Sigmoid colon (tissue), 3 donors: ENCODE results near the gene CXCR2.
"Not testable (repeated sequence)": the region's sequence is repeated elsewhere in the genome, so short reads cannot be mapped to it uniquely, and the experiment has no call there.

Experiments
- CTCF ChIP-seq, 4 experiments: fragments of 450-650 bp in 3 of 4; fragments of 200-600 bp in 1 of 4; IDR thresholded peaks; one replicate each; pipeline ENCODE4 v1.5.1; 2016 to 2019; ENCODE audit warnings: antibody characterized with exemption in 4 of 4, mild to moderate bottlenecking in 3 of 4, moderate library complexity in 2 of 4
- POLR2A ChIP-seq, 2 donors: fragments of 450-650 bp; IDR thresholded peaks; one replicate each; pipeline ENCODE4 v1.6.1; 2016; ENCODE audit warnings: antibody characterized with exemption in 2 of 2, mild to moderate bottlenecking in 2 of 2, moderate library complexity in 2 of 2

GRCh38 chr2:218122286-218122685 is 3.5 kb upstream of the CXCR2 start:
- TF ChIP-seq POLR2A, CTCF (IDR thresholded peaks at IDR 0.05): not testable (repeated sequence)
